ENCODE data around the gene BRD4. TPM values are rescaled to one million over a fixed set of nuclear protein-coding genes. Genes with fewer than 3 reads are reported as not detected.

The BRD4 gene
- 104 and 108 TPM in 2 replicates for total RNA-seq

GRCh38 chr19:15332311-15332996 lies at the start of gene BRD4:
TSS of gene BRD4 (minus strand) at chr19:15332539. CDS start at chr19:15273099, 59,440 bp downstream.
- Mint-ChIP-seq H3K36me3 (ENCODE audit: low read depth) (peaks cover 27% of the 10 kb centered on the region), H3K27ac (peak within 1 kb of the TSS; percentile 96), H3K9me3 (no peaks in the 10 kb centered on the region), H3K4me3 (ENCODE audit: low read depth) (peak within 1 kb of the TSS; percentile 97), H3K4me1 (ENCODE audit: low read depth) (peaks cover 28% of the 10 kb centered on the region), H3K27me3 (ENCODE audit: low read depth) (no peaks in the 10 kb centered on the region)
- peak; percentile 76 for DNase-seq (ENCODE audit: low spot score)
- intact Hi-C loops (cut with micrococcal nuclease), result loop anchor here (2.0 kb wide), 1 partner anchor 46 kb away; the partner anchor contains the start of gene AKAP8

GRCh38 chr19:15381864-15382263 lies 49.5 kb upstream of the BRD4 start:
- Mint-ChIP-seq H3K36me3 (ENCODE audit: low read depth) (peaks cover 14% of the 10 kb centered on the region), H3K4me3 (ENCODE audit: low read depth) (peak overlapping the region; percentile 1)
- intact Hi-C loops (cut with micrococcal nuclease), result no loop called here

GRCh38 chr19:15381429-15381828 lies 49.1 kb upstream of the BRD4 start:
- DNase-seq (ENCODE audit: low spot score), result no peak
- peak overlapping the region; percentile 1 for H3K4me3 Mint-ChIP-seq (ENCODE audit: low read depth)
- intact Hi-C loops (cut with micrococcal nuclease), result no loop called here
- peaks cover 30% of the 10 kb centered on the region for H3K4me1 Mint-ChIP-seq (ENCODE audit: low read depth)
- peaks cover 17% of the 10 kb centered on the region for H3K36me3 Mint-ChIP-seq (ENCODE audit: low read depth)
- no peaks in the 10 kb centered on the region for H3K27me3 Mint-ChIP-seq (ENCODE audit: low read depth)
- H3K9me3 Mint-ChIP-seq, result no peaks in the 10 kb centered on the region
- H3K27ac Mint-ChIP-seq, result peak overlapping the region; percentile 4

More at GRCh38 chr19:15381864-15382263, 49.5 kb upstream of the BRD4 start:
- Mint-ChIP-seq H3K27ac (peak overlapping the region; percentile 4), H3K9me3 (no peaks in the 10 kb centered on the region), H3K27me3 (ENCODE audit: low read depth) (no peaks in the 10 kb centered on the region), H3K4me1 (ENCODE audit: low read depth) (peaks cover 27% of the 10 kb centered on the region)
- no peak for DNase-seq (ENCODE audit: low spot score)

- intact Hi-C loops (cut with micrococcal nuclease), result loop anchor here (1.0 to 5.0 kb wide), 5 partner anchors 39 to 177 kb away; partner anchors contain the start of gene BRD4
- H3K36me3 Mint-ChIP-seq (ENCODE audit: low read depth), result peaks cover 17% of the 10 kb centered on the region
- DNase-seq (ENCODE audit: low spot score), result no peak
- no peaks in the 10 kb centered on the region for H3K9me3 Mint-ChIP-seq
- peak overlapping the region; percentile 85 for H3K27ac Mint-ChIP-seq
- peaks cover 30% of the 10 kb centered on the region for H3K4me1 Mint-ChIP-seq (ENCODE audit: low read depth)
- H3K4me3 Mint-ChIP-seq (ENCODE audit: low read depth), result peak overlapping the region; percentile 84
- no peaks in the 10 kb centered on the region for H3K27me3 Mint-ChIP-seq (ENCODE audit: low read depth)
These were observed 47.8 kb upstream of the BRD4 start for GRCh38 chr19:15379999-15380647.

GRCh38 chr19:15379083-15379998 lies 47.0 kb upstream of the BRD4 start, which contains the start of gene AKAP8:
TSS of gene AKAP8 (minus strand) at chr19:15379787. CDS start at chr19:15379731, 56 bp downstream.
- peaks cover 30% of the 10 kb centered on the region for H3K4me1 Mint-ChIP-seq (ENCODE audit: low read depth)
- H3K27ac Mint-ChIP-seq, result peak within 1 kb of the TSS; percentile 100
- intact Hi-C loops (cut with micrococcal nuclease), result loop anchor here (1.0 to 5.0 kb wide), 5 partner anchors 40 to 177 kb away; partner anchors contain the start of gene BRD4
- H3K36me3 Mint-ChIP-seq (ENCODE audit: low read depth), result peaks cover 17% of the 10 kb centered on the region
- peak within 1 kb of the TSS; percentile 98 for H3K4me3 Mint-ChIP-seq (ENCODE audit: low read depth)
- peak; percentile 98 for DNase-seq (ENCODE audit: low spot score)
- no peaks in the 10 kb centered on the region for H3K9me3 Mint-ChIP-seq
- no peaks in the 10 kb centered on the region for H3K27me3 Mint-ChIP-seq (ENCODE audit: low read depth)

- intact Hi-C loops (cut with micrococcal nuclease), result loop anchor here (1.0 to 5.0 kb wide), 5 partner anchors 41 to 178 kb away; partner anchors contain the start of gene BRD4
- H3K4me3 Mint-ChIP-seq (ENCODE audit: low read depth), result peak overlapping the region; percentile 98
- H3K9me3 Mint-ChIP-seq, result no peaks in the 10 kb centered on the region
- DNase-seq (ENCODE audit: low spot score), result peak; percentile 49
- H3K27ac Mint-ChIP-seq, result peak overlapping the region; percentile 95
- peaks cover 30% of the 10 kb centered on the region for H3K4me1 Mint-ChIP-seq (ENCODE audit: low read depth)
- H3K36me3 Mint-ChIP-seq (ENCODE audit: low read depth), result peaks cover 17% of the 10 kb centered on the region
- H3K27me3 Mint-ChIP-seq (ENCODE audit: low read depth), result no peaks in the 10 kb centered on the region
These were observed 46.3 kb upstream of the BRD4 start for GRCh38 chr19:15378534-15379082.

- Mint-ChIP-seq H3K27me3 (ENCODE audit: low read depth) (no peaks in the 10 kb centered on the region), H3K27ac (no peak overlapping the region), H3K4me3 (ENCODE audit: low read depth) (no peak overlapping the region), H3K9me3 (no peaks in the 10 kb centered on the region), H3K4me1 (ENCODE audit: low read depth) (peaks cover 16% of the 10 kb centered on the region), H3K36me3 (ENCODE audit: low read depth) (peaks cover 43% of the 10 kb centered on the region)
- intact Hi-C loops (cut with micrococcal nuclease), result loop anchor here (5.0 kb wide), 1 partner anchor 88 kb away; no protein-coding TSS in a partner anchor
- no peak for DNase-seq (ENCODE audit: low spot score)
These were observed 42.6 kb upstream of the BRD4 start for GRCh38 chr19:15374796-15375440.

GRCh38 chr19:15374105-15374651 lies 41.8 kb upstream of the BRD4 start:
- H3K4me1 Mint-ChIP-seq (ENCODE audit: low read depth), result peaks cover 16% of the 10 kb centered on the region
- intact Hi-C loops (cut with micrococcal nuclease), result no loop called here
- peaks cover 46% of the 10 kb centered on the region for H3K36me3 Mint-ChIP-seq (ENCODE audit: low read depth)
- H3K27me3 Mint-ChIP-seq (ENCODE audit: low read depth), result no peaks in the 10 kb centered on the region
- H3K27ac Mint-ChIP-seq, result no peak overlapping the region
- H3K4me3 Mint-ChIP-seq (ENCODE audit: low read depth), result no peak overlapping the region
- no peaks in the 10 kb centered on the region for H3K9me3 Mint-ChIP-seq
- no peak for DNase-seq (ENCODE audit: low spot score)

GRCh38 chr19:15373644-15374043 lies 41.3 kb upstream of the BRD4 start:
- no peak for DNase-seq (ENCODE audit: low spot score)
- intact Hi-C loops (cut with micrococcal nuclease), result no loop called here
- H3K36me3 Mint-ChIP-seq (ENCODE audit: low read depth), result peaks cover 50% of the 10 kb centered on the region
- H3K4me3 Mint-ChIP-seq (ENCODE audit: low read depth), result no peak overlapping the region
- H3K27me3 Mint-ChIP-seq (ENCODE audit: low read depth), result no peaks in the 10 kb centered on the region
- no peak overlapping the region for H3K27ac Mint-ChIP-seq
- H3K4me1 Mint-ChIP-seq (ENCODE audit: low read depth), result peaks cover 16% of the 10 kb centered on the region
- H3K9me3 Mint-ChIP-seq, result no peaks in the 10 kb centered on the region

GRCh38 chr19:15372891-15373301 lies 40.6 kb upstream of the BRD4 start:
- peaks cover 50% of the 10 kb centered on the region for H3K36me3 Mint-ChIP-seq (ENCODE audit: low read depth)
- H3K9me3 Mint-ChIP-seq, result no peaks in the 10 kb centered on the region
- H3K27ac Mint-ChIP-seq, result no peak overlapping the region
- H3K27me3 Mint-ChIP-seq (ENCODE audit: low read depth), result no peaks in the 10 kb centered on the region
- DNase-seq (ENCODE audit: low spot score), result no peak
- intact Hi-C loops (cut with micrococcal nuclease), result no loop called here
- no peak overlapping the region for H3K4me3 Mint-ChIP-seq (ENCODE audit: low read depth)
- H3K4me1 Mint-ChIP-seq (ENCODE audit: low read depth), result peaks cover 11% of the 10 kb centered on the region

- no peaks in the 10 kb centered on the region for H3K9me3 Mint-ChIP-seq
- DNase-seq (ENCODE audit: low spot score), result no peak
- peaks cover 53% of the 10 kb centered on the region for H3K36me3 Mint-ChIP-seq (ENCODE audit: low read depth)
- intact Hi-C loops (cut with micrococcal nuclease), result no loop called here
- H3K4me3 Mint-ChIP-seq (ENCODE audit: low read depth), result no peak overlapping the region
- peak overlapping the region; percentile 55 for H3K27ac Mint-ChIP-seq
- H3K4me1 Mint-ChIP-seq (ENCODE audit: low read depth), result peaks cover 7% of the 10 kb centered on the region
- no peaks in the 10 kb centered on the region for H3K27me3 Mint-ChIP-seq (ENCODE audit: low read depth)
These were observed 40.1 kb upstream of the BRD4 start for GRCh38 chr19:15372470-15372869.
